GM23338 (cell line): ENCODE data around the gene COPZ2. TPM values are rescaled to one million over a fixed set of nuclear protein-coding genes. Genes with fewer than 3 reads are reported as not detected.

Source experiments
- ATAC-seq: fragments of 200-7000 bp; cut with Tn5 transposase; 3 replicates; pipeline ENCODE4 v1.9.1; 2020
- DNase-seq: peaks from one replicate; pipeline ENCODE4 v3.0.0-alpha.2; 2015; ENCODE audit warnings: low spot score
- H2AFZ ChIP-seq: fragments of 200-600 bp; sonication (generic); 2 replicates; pipeline ENCODE4 v1.8.0; 2016; ENCODE audit warnings: antibody characterized with exemption, mild to moderate bottlenecking, moderate library complexity
- H3F3A ChIP-seq: fragments of 200-600 bp; sonication (generic); replicated peaks from 2 replicates; pipeline ENCODE4 v1.8.0; 2017; ENCODE audit warnings: antibody characterized with exemption, mixed run types, low read depth
- H3K27ac ChIP-seq: fragments of 200-600 bp; sonication (generic); 2 replicates; pipeline ENCODE4 v1.6.1; 2016; ENCODE audit warnings: low read depth
- H3K27me3 ChIP-seq: fragments of 200-600 bp; sonication (generic); 2 replicates; pipeline ENCODE4 v1.8.0; 2016; ENCODE audit warnings: mild to moderate bottlenecking, mixed run types, moderate library complexity; ENCODE audit not compliant: insufficient read depth
- H3K36me3 ChIP-seq: fragments of 200-600 bp; sonication (generic); 2 replicates; pipeline ENCODE4 v1.8.0; 2016; ENCODE audit warnings: mild to moderate bottlenecking; ENCODE audit not compliant: insufficient read depth
- H3K4me1 ChIP-seq: fragments of 200-600 bp; sonication (generic); 2 replicates; pipeline ENCODE4 v1.8.0; 2016; ENCODE audit warnings: mild to moderate bottlenecking, moderate library complexity; ENCODE audit not compliant: insufficient read depth
- H3K4me2 ChIP-seq: fragments of 200-600 bp; sonication (generic); 2 replicates; pipeline ENCODE4 v1.7.1; 2017; ENCODE audit warnings: mixed run types
- H3K4me3 ChIP-seq: fragments of 200-600 bp; sonication (generic); 2 replicates; pipeline ENCODE4 v1.6.1; 2016; ENCODE audit warnings: mixed run types
- H3K79me2 ChIP-seq: fragments of 200-600 bp; sonication (generic); replicated peaks from 2 replicates; pipeline ENCODE4 v1.8.0; 2017; ENCODE audit warnings: mild to moderate bottlenecking; ENCODE audit not compliant: insufficient read depth
- H3K9me2 ChIP-seq: fragments of 200-600 bp; sonication (generic); 2 replicates; pipeline ENCODE4 v1.8.0; 2017; ENCODE audit not compliant: insufficient read depth
- H4K20me1 ChIP-seq: fragments of 200-600 bp; sonication (generic); replicated peaks from 2 replicates; pipeline ENCODE4 v1.8.0; 2017; ENCODE audit warnings: mild to moderate bottlenecking; ENCODE audit not compliant: insufficient read depth
- H3K27ac Mint-ChIP-seq: 2 replicates; pipeline ENCODE4 v1.8.0; 2020; ENCODE audit warnings: inconsistent platforms, mild to moderate bottlenecking, moderate library complexity, mixed read lengths
- H3K27me3 Mint-ChIP-seq: 3 replicates; pipeline ENCODE4 v1.8.0; 2022; ENCODE audit warnings: low read depth, mild to moderate bottlenecking, moderate library complexity, mixed read lengths, inconsistent platforms; ENCODE audit not compliant: insufficient read depth, poor library complexity
- H3K36me3 Mint-ChIP-seq: 3 replicates; pipeline ENCODE4 v1.8.0; 2021; ENCODE audit warnings: low read depth, mild to moderate bottlenecking, inconsistent platforms, moderate library complexity, mixed read lengths
- H3K4me1 Mint-ChIP-seq: 3 replicates; pipeline ENCODE4 v1.8.0; 2020; ENCODE audit warnings: mild to moderate bottlenecking, inconsistent platforms, mixed read lengths
- H3K4me3 Mint-ChIP-seq: 3 replicates; pipeline ENCODE4 v1.8.0; 2021; ENCODE audit warnings: moderate library complexity, mild to moderate bottlenecking, inconsistent platforms, mixed read lengths
- H3K9me3 Mint-ChIP-seq: 3 replicates; pipeline ENCODE4 v1.8.0; 2020; ENCODE audit warnings: moderate library complexity, mild to moderate bottlenecking, inconsistent platforms, mixed read lengths
- CREB1 ChIP-seq: fragments of 250-450 bp; sonication (Bioruptor Pico); IDR thresholded peaks from 2 replicates; pipeline ENCODE4 v1.5.0; 2020; ENCODE audit warnings: low read depth, mild to moderate bottlenecking, moderate library complexity
- EZH2 ChIP-seq: fragments of 200-600 bp; sonication (generic); IDR thresholded peaks from one replicate; pipeline ENCODE4 v1.8.0; 2017; ENCODE audit warnings: antibody characterized with exemption, mild to moderate bottlenecking, low read depth; ENCODE audit not compliant: unreplicated experiment
- EZH2phosphoT487 ChIP-seq: fragments of 200-600 bp; sonication (generic); IDR thresholded peaks from one replicate; pipeline ENCODE4 v1.8.1; 2018; ENCODE audit warnings: antibody characterized with exemption; ENCODE audit not compliant: unreplicated experiment
- JUNB ChIP-seq: IDR thresholded peaks from one replicate; pipeline ENCODE4 v1.6.1; 2016; ENCODE audit warnings: antibody characterized with exemption; ENCODE audit not compliant: unreplicated experiment
- NANOG ChIP-seq: IDR thresholded peaks from 2 replicates; pipeline ENCODE4 v1.6.1; 2016; ENCODE audit warnings: antibody characterized with exemption, borderline replicate concordance
- POLR2AphosphoS5 ChIP-seq: IDR thresholded peaks from 2 replicates; pipeline ENCODE4 v1.6.1; 2016; ENCODE audit warnings: antibody characterized with exemption, low read depth
- STAT1 ChIP-seq: IDR thresholded peaks from one replicate; pipeline ENCODE4 v1.6.1; 2016; ENCODE audit warnings: antibody characterized with exemption; ENCODE audit not compliant: unreplicated experiment
- ZNF114 ChIP-seq: fragments of 250-450 bp; sonication (Bioruptor Pico); IDR thresholded peaks from 2 replicates; pipeline ENCODE4 v1.5.0; 2020; ENCODE audit warnings: mild to moderate bottlenecking, moderate library complexity
- ZNF331 ChIP-seq: fragments of 250-450 bp; sonication (Bioruptor Pico); IDR thresholded peaks from 2 replicates; pipeline ENCODE4 v1.5.0; 2020; ENCODE audit warnings: low read depth, mild to moderate bottlenecking, moderate library complexity
- polyA plus RNA-seq: library from polyadenylated mRNA; unstranded; fragments of >200 nt; fragmentation: Nextera tagmentation; extraction: Ambion mirVana; gene quantifications from 2 replicates; pipeline ENCODE4 v1.2.1, GENCODE V29; 2016
- total RNA-seq: library from RNA; depleted of rRNA; stranded (reverse); fragments of >200 nt; shearing (Covaris generic); gene quantifications from 2 replicates; pipeline ENCODE4 v1.2.3, GENCODE V29; 2014
- TF ChIP-seq, protein P1 (sequence below): fragments of 250-450 bp; sonication (Bioruptor Pico); IDR thresholded peaks from 2 replicates; pipeline ENCODE4 v1.5.0; 2020; ENCODE audit warnings: mild to moderate bottlenecking, moderate library complexity
- TF ChIP-seq, protein P2 (sequence below), 2 experiments: fragments of 200-600 bp in 1 of 2; sonication (generic) in 1 of 2; conservative IDR thresholded peaks; 2 replicates each; pipeline versions ENCODE4 v1.5.1 to v1.6.1; 2016 to 2017; ENCODE audit warnings: antibody characterized with exemption in 2 of 2, low read depth in 2 of 2, mild to moderate bottlenecking in 2 of 2, moderate library complexity in 1 of 2
- TF ChIP-seq, protein P3 (sequence below): IDR thresholded peaks from one replicate; pipeline ENCODE4 v1.6.1; 2018; ENCODE audit warnings: antibody characterized with exemption; ENCODE audit not compliant: unreplicated experiment
- TF ChIP-seq, protein P4 (sequence below): IDR thresholded peaks from 2 replicates; pipeline ENCODE4 v1.6.1; 2016; ENCODE audit warnings: antibody characterized with exemption

COPZ2 gene
- total and polyA plus RNA-seq, 2 experiments from 2014 or later = not detected

DNA sequence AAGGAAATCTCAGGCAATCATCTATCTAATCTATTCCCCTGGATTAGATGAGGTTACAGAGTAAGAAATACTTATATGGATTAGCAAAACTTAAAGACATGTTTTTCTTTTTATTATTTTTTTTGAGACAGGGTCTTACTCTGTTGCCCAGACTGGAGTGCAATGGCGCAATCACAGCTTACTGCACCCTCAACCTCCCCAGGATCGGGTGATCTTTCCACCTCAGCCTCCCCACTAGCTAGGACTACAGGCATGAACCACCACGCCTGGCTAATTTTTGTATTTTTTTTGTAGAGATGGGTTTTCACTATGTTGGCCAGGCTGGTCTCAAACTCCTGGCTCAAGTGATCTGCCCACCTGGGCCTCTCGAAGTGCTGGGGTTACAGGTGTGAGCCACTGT, 7.3 kb upstream of the COPZ2 start:
- H3K4me3 Mint-ChIP-seq = no peak overlapping the region; the same call in 2 of the 3 replicates
- Histone ChIP-seq H2AFZ (no peak overlapping the region), H3F3A (peaks cover 9% of the 10 kb centered on the region; the same call in 1 of the 2 replicates), H3K4me1 (peaks cover 20% of the 10 kb centered on the region), H3K4me2 (no peak overlapping the region), H3K79me2 (peaks cover 27% of the 10 kb centered on the region), H3K36me3 (no peaks in the 10 kb centered on the region), H3K9me2 (no peaks in the 10 kb centered on the region), H3K4me3 (no peak overlapping the region), H3K27me3 (no peaks in the 10 kb centered on the region), H3K27ac (no peak overlapping the region), H4K20me1 (peaks cover 4% of the 10 kb centered on the region; the same call in 1 of the 2 replicates)
- peaks cover 21% of the 10 kb centered on the region for H3K27me3 Mint-ChIP-seq
- no peak overlapping the region for H3K27ac Mint-ChIP-seq
- H3K4me1 Mint-ChIP-seq = peaks cover 28% of the 10 kb centered on the region
- peaks cover 8% of the 10 kb centered on the region; the same call in 2 of the 3 replicates for H3K36me3 Mint-ChIP-seq
- H3K9me3 Mint-ChIP-seq = no peaks in the 10 kb centered on the region
- no peak for DNase-seq
- TF ChIP-seq, protein P1, sequence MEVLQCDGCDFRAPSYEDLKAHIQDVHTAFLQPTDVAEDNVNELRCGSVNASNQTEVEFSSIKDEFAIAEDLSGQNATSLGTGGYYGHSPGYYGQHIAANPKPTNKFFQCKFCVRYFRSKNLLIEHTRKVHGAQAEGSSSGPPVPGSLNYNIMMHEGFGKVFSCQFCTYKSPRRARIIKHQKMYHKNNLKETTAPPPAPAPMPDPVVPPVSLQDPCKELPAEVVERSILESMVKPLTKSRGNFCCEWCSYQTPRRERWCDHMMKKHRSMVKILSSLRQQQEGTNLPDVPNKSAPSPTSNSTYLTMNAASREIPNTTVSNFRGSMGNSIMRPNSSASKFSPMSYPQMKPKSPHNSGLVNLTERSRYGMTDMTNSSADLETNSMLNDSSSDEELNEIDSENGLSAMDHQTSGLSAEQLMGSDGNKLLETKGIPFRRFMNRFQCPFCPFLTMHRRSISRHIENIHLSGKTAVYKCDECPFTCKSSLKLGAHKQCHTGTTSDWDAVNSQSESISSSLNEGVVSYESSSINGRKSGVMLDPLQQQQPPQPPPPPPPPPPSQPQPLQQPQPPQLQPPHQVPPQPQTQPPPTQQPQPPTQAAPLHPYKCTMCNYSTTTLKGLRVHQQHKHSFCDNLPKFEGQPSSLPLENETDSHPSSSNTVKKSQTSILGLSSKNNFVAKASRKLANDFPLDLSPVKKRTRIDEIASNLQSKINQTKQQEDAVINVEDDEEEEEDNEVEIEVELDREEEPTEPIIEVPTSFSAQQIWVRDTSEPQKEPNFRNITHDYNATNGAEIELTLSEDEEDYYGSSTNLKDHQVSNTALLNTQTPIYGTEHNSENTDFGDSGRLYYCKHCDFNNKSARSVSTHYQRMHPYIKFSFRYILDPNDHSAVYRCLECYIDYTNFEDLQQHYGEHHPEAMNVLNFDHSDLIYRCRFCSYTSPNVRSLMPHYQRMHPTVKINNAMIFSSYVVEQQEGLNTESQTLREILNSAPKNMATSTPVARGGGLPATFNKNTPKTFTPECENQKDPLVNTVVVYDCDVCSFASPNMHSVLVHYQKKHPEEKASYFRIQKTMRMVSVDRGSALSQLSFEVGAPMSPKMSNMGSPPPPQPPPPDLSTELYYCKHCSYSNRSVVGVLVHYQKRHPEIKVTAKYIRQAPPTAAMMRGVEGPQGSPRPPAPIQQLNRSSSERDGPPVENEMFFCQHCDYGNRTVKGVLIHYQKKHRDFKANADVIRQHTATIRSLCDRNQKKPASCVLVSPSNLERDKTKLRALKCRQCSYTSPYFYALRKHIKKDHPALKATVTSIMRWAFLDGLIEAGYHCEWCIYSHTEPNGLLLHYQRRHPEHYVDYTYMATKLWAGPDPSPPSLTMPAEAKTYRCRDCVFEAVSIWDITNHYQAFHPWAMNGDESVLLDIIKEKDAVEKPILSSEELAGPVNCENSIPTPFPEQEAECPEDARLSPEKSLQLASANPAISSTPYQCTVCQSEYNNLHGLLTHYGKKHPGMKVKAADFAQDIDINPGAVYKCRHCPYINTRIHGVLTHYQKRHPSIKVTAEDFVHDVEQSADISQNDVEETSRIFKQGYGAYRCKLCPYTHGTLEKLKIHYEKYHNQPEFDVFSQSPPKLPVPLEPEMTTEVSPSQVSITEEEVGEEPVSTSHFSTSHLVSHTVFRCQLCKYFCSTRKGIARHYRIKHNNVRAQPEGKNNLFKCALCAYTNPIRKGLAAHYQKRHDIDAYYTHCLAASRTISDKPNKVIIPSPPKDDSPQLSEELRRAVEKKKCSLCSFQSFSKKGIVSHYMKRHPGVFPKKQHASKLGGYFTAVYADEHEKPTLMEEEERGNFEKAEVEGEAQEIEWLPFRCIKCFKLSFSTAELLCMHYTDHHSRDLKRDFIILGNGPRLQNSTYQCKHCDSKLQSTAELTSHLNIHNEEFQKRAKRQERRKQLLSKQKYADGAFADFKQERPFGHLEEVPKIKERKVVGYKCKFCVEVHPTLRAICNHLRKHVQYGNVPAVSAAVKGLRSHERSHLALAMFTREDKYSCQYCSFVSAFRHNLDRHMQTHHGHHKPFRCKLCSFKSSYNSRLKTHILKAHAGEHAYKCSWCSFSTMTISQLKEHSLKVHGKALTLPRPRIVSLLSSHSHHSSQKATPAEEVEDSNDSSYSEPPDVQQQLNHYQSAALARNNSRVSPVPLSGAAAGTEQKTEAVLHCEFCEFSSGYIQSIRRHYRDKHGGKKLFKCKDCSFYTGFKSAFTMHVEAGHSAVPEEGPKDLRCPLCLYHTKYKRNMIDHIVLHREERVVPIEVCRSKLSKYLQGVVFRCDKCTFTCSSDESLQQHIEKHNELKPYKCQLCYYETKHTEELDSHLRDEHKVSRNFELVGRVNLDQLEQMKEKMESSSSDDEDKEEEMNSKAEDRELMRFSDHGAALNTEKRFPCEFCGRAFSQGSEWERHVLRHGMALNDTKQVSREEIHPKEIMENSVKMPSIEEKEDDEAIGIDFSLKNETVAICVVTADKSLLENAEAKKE = no peak
- TF ChIP-seq POLR2AphosphoS5 (no peak), ZNF331 (CRISPR knock-in tag) (no peak), STAT1 (no peak), JUNB (no peak), ZNF114 (CRISPR knock-in tag) (no peak), CREB1 (CRISPR knock-in tag) (no peak), EZH2 (no peak), NANOG (no peak), EZH2phosphoT487 (no peak)
- TF ChIP-seq, protein P2, sequence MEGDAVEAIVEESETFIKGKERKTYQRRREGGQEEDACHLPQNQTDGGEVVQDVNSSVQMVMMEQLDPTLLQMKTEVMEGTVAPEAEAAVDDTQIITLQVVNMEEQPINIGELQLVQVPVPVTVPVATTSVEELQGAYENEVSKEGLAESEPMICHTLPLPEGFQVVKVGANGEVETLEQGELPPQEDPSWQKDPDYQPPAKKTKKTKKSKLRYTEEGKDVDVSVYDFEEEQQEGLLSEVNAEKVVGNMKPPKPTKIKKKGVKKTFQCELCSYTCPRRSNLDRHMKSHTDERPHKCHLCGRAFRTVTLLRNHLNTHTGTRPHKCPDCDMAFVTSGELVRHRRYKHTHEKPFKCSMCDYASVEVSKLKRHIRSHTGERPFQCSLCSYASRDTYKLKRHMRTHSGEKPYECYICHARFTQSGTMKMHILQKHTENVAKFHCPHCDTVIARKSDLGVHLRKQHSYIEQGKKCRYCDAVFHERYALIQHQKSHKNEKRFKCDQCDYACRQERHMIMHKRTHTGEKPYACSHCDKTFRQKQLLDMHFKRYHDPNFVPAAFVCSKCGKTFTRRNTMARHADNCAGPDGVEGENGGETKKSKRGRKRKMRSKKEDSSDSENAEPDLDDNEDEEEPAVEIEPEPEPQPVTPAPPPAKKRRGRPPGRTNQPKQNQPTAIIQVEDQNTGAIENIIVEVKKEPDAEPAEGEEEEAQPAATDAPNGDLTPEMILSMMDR (conservative IDR thresholded peaks at IDR 0.05; ENCODE audit: low read depth in 2 of 2) = no peak
- TF ChIP-seq, protein P3, sequence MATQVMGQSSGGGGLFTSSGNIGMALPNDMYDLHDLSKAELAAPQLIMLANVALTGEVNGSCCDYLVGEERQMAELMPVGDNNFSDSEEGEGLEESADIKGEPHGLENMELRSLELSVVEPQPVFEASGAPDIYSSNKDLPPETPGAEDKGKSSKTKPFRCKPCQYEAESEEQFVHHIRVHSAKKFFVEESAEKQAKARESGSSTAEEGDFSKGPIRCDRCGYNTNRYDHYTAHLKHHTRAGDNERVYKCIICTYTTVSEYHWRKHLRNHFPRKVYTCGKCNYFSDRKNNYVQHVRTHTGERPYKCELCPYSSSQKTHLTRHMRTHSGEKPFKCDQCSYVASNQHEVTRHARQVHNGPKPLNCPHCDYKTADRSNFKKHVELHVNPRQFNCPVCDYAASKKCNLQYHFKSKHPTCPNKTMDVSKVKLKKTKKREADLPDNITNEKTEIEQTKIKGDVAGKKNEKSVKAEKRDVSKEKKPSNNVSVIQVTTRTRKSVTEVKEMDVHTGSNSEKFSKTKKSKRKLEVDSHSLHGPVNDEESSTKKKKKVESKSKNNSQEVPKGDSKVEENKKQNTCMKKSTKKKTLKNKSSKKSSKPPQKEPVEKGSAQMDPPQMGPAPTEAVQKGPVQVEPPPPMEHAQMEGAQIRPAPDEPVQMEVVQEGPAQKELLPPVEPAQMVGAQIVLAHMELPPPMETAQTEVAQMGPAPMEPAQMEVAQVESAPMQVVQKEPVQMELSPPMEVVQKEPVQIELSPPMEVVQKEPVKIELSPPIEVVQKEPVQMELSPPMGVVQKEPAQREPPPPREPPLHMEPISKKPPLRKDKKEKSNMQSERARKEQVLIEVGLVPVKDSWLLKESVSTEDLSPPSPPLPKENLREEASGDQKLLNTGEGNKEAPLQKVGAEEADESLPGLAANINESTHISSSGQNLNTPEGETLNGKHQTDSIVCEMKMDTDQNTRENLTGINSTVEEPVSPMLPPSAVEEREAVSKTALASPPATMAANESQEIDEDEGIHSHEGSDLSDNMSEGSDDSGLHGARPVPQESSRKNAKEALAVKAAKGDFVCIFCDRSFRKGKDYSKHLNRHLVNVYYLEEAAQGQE = no peak
- TF ChIP-seq, protein P4, sequence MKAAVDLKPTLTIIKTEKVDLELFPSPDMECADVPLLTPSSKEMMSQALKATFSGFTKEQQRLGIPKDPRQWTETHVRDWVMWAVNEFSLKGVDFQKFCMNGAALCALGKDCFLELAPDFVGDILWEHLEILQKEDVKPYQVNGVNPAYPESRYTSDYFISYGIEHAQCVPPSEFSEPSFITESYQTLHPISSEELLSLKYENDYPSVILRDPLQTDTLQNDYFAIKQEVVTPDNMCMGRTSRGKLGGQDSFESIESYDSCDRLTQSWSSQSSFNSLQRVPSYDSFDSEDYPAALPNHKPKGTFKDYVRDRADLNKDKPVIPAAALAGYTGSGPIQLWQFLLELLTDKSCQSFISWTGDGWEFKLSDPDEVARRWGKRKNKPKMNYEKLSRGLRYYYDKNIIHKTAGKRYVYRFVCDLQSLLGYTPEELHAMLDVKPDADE = no peak
- no peak for ATAC-seq
